Duodenal mucosa (tissue), 2 donors: Measurements from ENCODE around the gene HSP90AA1.

Experiments used
- H3K27ac ChIP-seq: one replicate; pipeline ENCODE4 v1.7.0; 2013; ENCODE audit warnings: low read depth, low read length
- H3K27me3 ChIP-seq, 2 donors: one replicate each; pipeline ENCODE4 v1.7.0; 2013; ENCODE audit warnings: low read length in 2 of 2, control low read depth in 1 of 2; ENCODE audit not compliant: insufficient read depth in 2 of 2, control insufficient read depth in 1 of 2
- H3K36me3 ChIP-seq, 2 donors: one replicate each; pipeline ENCODE4 v1.7.0; 2013; ENCODE audit warnings: low read length in 2 of 2, control low read depth in 1 of 2; ENCODE audit not compliant: insufficient read depth in 2 of 2, control insufficient read depth in 1 of 2
- H3K4me1 ChIP-seq, 2 donors: one replicate each; pipeline ENCODE4 v1.7.0; 2013; ENCODE audit warnings: low read length in 2 of 2, control low read depth in 1 of 2; ENCODE audit not compliant: insufficient read depth in 2 of 2, control insufficient read depth in 1 of 2
- H3K4me3 ChIP-seq, 2 donors: one replicate each; pipeline ENCODE4 v1.7.0; 2013; ENCODE audit warnings: low read length in 2 of 2, low read depth in 1 of 2
- H3K9ac ChIP-seq, 2 donors: one replicate each; pipeline ENCODE4 v1.7.0; 2013; ENCODE audit warnings: low read length in 2 of 2, low read depth in 1 of 2
- H3K9me3 ChIP-seq, 2 donors: one replicate each; pipeline ENCODE4 v1.7.0; 2013; ENCODE audit warnings: low read length in 2 of 2, control low read depth in 1 of 2; ENCODE audit not compliant: control insufficient read depth in 1 of 2

Gene HSP90AA1

DNA sequence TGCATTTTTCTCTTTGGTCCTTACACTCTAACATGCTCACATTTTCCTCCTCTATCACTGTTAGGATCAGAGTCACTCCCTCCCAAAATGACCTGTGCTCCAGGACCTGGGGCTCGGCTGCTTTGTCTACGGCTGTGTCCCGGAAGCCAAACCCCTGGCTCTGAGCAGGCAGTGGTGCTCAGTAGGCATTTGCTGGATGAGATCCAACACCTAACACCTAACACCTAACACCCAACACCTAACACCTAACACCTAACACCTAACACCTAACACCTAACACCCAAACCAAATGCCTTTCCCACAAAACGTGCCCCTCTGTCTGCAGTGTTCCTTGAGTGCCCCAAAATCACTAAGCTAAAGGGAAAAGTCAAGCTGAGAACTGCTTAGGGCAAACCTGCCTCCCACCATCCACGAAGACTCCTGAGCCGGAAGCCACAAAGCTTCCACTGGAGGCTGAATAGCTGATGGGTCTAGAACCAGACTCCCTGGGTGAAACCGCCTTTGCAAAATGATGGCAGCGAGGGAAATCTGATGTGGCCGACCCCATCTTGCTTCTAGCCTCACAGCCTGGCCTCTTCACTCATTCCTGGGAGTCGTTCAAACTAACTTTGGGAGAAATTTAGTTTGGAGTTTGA lies 29.2 kb downstream of the HSP90AA1 start:
- H3K9me3 ChIP-seq: no peaks in the 10 kb centered on the region
- H3K36me3 ChIP-seq: peaks cover 3% of the 10 kb centered on the region in 2 donors
- H3K27ac ChIP-seq: peak overlapping the region; percentile 2
- no peaks in the 10 kb centered on the region for H3K27me3 ChIP-seq
- H3K9ac ChIP-seq: no peak overlapping the region
- H3K4me3 ChIP-seq: peak overlapping the region in 1 of 2 donors; percentile 32
- peaks cover 0 to 6% of the 10 kb centered on the region in 2 donors for H3K4me1 ChIP-seq

DNA sequence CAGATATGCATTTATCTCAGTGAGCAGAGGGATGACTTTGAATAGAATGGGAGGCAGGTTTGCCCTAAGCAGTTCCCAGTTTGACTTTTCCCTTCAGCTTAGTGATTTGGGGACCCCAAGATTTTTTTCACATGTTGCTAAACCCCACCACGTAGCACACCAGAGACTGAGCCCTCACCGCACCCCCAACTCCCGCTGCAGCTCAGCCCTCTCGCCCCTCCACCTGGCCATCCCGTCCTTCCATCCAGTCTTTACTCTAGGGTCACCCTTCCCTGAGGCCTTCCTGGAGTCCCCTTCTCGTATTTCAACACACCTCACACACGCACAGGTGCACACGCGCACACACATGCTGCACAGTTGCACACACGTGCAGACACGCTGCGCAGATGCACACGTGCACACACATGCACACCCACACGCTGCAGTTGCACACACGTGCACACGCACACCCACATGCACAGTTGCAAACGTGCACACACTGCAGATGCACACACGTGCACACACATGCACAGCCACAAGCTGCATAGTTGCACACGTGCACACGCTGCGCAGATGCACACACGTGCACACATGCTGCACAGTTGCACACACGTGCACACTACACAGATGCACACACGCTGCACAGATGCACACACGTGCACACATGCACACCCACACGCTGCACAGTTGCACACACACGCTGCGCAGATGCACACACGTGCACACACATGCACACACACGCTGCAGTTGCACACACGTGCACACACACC lies 30.0 kb downstream of the HSP90AA1 start:
- no peak overlapping the region for H3K27ac ChIP-seq

DNA sequence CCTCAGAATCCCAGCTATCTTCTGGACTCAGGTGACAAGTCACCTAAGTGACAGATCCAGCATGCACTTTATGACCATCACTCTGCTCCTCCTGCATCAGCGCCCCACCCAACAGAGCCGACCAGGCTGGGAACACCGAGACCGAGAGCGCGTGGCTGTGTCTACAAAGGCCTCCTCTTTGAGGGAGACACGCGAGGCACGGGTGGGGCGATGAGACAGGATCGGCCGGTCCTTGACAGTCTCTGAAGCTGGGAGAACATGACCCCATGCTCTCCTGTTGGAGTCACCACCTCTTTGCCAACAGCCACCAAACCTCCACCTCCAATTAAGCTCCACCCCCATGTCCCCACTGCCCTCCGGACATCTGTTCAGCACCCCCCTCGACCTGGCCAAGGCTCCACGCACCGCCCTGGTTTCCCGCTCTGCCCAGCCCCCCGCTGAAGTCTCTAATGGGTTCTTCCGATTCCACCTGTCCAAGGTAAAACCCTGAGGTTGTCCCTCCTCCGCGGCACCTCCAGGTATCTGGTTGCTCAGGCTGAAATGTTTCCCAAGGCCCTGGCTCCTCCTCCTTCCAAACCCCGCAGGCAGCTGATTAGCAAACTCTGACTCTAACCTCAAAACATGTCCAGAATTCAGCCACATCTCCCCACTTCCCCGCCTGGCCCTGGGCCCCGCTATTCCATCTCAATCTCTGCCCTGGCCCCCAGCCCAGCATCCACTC lies 31.5 kb downstream of the HSP90AA1 start:
- Histone ChIP-seq H3K27ac (no peak overlapping the region), H3K4me3 (no peak overlapping the region)

More for the DNA sequence above, 30.0 kb downstream of the HSP90AA1 start:
- H3K9me3 ChIP-seq: no peaks in the 10 kb centered on the region
- H3K36me3 ChIP-seq: peaks cover 5 to 10% of the 10 kb centered on the region in 2 donors
- H3K4me3 ChIP-seq: peak overlapping the region in 1 of 2 donors; percentile 32
- peaks cover 0 to 6% of the 10 kb centered on the region in 2 donors for H3K4me1 ChIP-seq
- no peak overlapping the region for H3K9ac ChIP-seq
- H3K27me3 ChIP-seq: no peaks in the 10 kb centered on the region

DNA sequence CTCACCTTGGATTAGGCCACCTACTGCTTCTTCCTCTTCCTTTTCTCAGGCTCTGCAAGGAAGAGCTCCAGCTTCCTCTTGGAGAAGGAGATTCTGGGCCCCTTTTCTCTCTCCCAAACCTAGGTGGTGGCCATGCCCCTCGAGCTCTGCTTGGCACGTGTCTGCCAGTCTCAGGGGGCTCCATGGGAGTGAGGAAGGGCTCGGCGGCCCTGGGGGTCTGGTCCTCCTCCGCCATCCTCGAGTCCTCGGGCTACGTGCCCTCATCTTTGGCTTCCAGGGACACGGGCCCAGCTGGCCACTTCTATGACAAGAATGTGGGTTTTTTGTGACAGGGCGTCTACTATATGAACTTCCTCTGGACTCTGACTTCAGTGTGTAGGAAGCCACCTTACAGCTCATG lies 34.3 kb downstream of the HSP90AA1 start:
- Histone ChIP-seq H3K9ac (no peak overlapping the region), H3K4me1 (peaks cover 0 to 6% of the 10 kb centered on the region in 2 donors), H3K27ac (no peak overlapping the region), H3K36me3 (peaks cover 39 to 51% of the 10 kb centered on the region in 2 donors), H3K27me3 (no peaks in the 10 kb centered on the region), H3K9me3 (no peaks in the 10 kb centered on the region), H3K4me3 (no peak overlapping the region)

More for the DNA sequence above, 31.5 kb downstream of the HSP90AA1 start:
- no peaks in the 10 kb centered on the region for H3K9me3 ChIP-seq
- H3K27me3 ChIP-seq: no peaks in the 10 kb centered on the region
- H3K4me1 ChIP-seq: peaks cover 0 to 6% of the 10 kb centered on the region in 2 donors
- no peak overlapping the region for H3K9ac ChIP-seq
- H3K36me3 ChIP-seq: peaks cover 11 to 23% of the 10 kb centered on the region in 2 donors

DNA sequence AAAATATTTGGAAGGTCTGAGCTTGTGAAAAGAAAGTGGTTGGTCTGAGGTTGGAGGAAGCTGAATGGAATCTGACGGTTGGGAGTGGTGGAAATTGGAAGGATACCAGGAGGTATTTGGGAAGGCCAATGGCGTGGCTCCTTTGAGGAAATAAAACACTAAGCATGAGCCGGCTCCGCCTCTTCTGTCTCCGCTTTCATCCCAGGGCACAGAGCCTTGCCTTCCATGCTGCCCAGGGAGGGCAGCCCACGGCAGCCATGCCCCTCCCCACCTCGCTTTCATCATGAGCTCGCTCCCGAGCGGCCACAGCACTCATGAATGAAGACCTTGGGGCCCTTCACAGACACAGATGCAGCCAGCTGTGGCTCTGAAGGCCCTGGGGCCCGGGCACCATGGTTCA lies 36.2 kb downstream of the HSP90AA1 start:
- H3K9ac ChIP-seq: no peak overlapping the region
- no peak overlapping the region for H3K4me3 ChIP-seq
- no peaks in the 10 kb centered on the region for H3K27me3 ChIP-seq
- H3K27ac ChIP-seq: no peak overlapping the region
- H3K4me1 ChIP-seq: no peaks in the 10 kb centered on the region
- H3K36me3 ChIP-seq: peaks cover 39 to 58% of the 10 kb centered on the region in 2 donors
- H3K9me3 ChIP-seq: no peaks in the 10 kb centered on the region

DNA sequence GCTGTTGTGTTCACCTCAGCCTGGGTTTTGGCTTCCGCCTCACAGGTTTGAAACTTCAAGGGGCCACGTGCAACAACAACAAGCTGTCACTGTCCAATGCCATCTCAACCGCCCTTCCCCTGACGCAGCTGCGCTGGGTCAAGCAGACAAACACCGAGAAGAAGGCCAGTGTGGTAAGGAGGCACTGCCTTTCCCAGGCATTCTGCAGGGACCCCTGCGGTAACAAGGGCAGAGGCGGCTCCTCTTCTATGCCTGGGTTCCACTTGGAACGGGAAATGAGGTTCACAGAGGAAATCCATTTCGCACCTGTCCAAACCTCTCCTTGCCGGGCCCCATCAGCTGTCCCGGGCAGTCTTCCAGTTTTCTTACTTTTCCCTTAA lies 36.8 kb downstream of the HSP90AA1 start:
- Histone ChIP-seq H3K9ac (no peak overlapping the region), H3K9me3 (no peaks in the 10 kb centered on the region), H3K27ac (no peak overlapping the region), H3K36me3 (peaks cover 39 to 58% of the 10 kb centered on the region in 2 donors), H3K4me3 (no peak overlapping the region), H3K4me1 (no peaks in the 10 kb centered on the region), H3K27me3 (no peaks in the 10 kb centered on the region)

DNA sequence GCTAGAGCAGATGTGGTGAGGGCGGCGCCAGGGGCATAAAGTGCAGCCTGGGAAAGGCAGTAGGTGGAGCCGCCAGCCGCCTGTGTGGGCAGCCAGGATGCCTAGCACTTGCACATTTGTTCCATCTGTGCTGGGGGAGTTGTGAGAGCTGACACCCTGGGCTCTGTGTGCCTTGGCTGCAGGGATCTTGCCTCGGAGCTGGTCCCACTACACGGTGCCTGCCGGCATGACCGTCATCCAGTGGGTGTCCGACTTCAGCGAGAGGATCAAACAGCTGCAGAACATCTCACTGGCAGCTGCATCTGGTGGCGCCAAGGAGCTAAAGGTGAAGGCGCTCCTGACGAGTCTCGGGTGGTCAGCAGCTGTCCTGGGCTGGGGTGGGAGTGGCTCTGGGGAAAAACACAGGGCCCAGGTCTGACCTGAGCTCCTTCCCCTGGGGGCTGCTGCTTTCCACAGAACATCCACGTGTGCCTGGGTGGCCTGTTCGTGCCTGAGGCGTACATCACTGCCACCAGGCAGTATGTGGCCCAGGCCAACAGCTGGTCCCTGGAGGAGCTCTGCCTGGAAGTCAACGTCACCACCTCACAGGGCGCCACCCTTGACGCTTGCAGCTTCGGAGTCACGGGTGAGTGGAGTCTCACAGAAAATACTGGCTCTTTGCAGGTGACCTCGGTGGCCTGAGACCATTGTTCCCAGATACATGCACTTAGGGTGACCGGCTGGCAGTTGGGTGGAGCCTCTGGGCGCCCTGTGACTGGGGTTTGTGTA lies 37.4 kb downstream of the HSP90AA1 start:
- no peaks in the 10 kb centered on the region for H3K9me3 ChIP-seq
- H3K4me1 ChIP-seq: no peaks in the 10 kb centered on the region
- H3K27ac ChIP-seq: no peak overlapping the region
- no peak overlapping the region for H3K9ac ChIP-seq
- H3K36me3 ChIP-seq: peaks cover 43 to 64% of the 10 kb centered on the region in 2 donors
- no peak overlapping the region for H3K4me3 ChIP-seq
- H3K27me3 ChIP-seq: no peaks in the 10 kb centered on the region

DNA sequence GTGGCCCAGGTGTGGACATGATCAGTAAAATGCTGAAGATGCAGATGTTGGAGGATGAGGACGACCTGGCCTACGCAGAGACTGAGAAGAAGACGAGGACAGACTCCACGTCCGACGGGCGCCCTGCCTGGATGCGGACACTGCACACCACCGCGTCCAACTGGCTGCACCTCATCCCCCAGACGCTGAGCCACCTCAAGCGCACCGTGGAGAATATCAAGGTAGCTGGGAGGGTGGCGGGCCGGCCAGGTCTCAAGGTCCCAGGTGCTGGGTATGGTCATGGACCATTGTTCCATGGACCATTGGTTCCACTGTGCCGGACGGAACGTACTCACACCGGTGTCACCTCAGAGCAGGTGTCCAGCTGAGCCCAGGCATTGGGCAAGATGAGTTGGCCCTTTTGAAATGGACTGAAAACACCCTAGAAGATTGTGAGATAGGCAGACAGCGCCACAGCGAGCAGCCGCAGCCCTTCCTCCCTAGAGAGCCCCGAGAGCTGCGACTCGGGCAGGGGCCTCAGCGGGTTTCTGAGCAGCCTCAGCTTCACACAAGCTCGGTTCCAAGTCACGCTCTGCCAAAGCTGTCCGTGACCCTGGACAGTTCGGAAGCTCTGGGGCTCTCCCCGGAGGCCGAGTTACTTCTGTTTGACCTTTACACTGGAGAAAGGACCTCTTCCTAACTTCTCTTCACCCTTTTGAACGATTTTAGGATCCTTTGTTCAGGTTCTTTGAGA lies 38.9 kb downstream of the HSP90AA1 start:
- no peak overlapping the region for H3K27ac ChIP-seq

More for the DNA sequence above, 38.9 kb downstream of the HSP90AA1 start:
- no peak overlapping the region for H3K4me3 ChIP-seq
- H3K9ac ChIP-seq: no peak overlapping the region
- peaks cover 54 to 78% of the 10 kb centered on the region in 2 donors for H3K36me3 ChIP-seq
- no peaks in the 10 kb centered on the region for H3K4me1 ChIP-seq
- H3K9me3 ChIP-seq: no peaks in the 10 kb centered on the region
- no peaks in the 10 kb centered on the region for H3K27me3 ChIP-seq
